Stimulated activated naive CD4-positive, alpha-beta T cell treated with Interleukin-2 at 50 U/mL for 16 hours (primary cell): ENCODE data around the gene NR4A3.
A peak's percentile ranks its signal among the peaks of the same experiment; 100 is the strongest.

Experiments used
- DNase-seq: peaks from one replicate; lab custom pipeline; 2025; lab: John Stamatoyannopoulos, UW

NR4A3 gene

DNA sequence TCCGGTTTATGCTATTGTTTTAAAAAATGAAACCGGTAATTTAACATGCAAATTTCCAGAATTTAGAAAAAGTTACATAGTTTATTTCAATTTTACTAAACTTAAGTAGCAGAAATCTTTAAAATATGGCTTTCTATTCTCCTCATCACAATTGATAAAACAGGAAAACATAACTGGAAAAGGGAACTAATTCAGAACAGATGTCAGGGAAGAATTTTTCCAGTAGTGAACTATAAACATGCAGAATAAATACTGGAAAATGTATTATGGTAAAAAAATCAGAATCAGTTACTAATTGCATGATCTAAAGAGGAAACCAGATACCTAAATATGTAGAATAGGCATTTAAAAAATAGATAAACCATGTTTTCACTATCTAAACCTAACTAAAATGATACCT, 7.3 kb upstream of the NR4A3 start:
- DNase-seq = no peak

DNA sequence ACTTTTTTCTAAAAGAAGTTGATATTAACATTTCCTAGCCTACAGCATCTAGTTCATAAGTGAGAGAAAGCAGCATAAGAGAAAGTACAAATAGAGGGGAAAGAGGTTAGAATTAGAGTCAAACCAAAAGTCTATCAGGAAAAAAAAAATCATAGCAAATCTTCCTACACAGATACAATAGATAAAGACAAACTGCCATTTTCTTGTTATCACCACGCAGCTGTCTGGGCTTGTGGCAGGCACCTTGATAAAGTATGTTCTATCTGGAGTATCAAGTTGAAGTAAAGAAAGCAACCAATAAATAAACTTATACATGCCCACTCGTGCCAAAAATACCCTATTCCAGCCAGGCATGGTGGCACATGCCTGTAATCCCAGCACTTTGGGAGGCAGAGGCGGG, 5.3 kb upstream of the NR4A3 start:
- DNase-seq = no peak

DNA sequence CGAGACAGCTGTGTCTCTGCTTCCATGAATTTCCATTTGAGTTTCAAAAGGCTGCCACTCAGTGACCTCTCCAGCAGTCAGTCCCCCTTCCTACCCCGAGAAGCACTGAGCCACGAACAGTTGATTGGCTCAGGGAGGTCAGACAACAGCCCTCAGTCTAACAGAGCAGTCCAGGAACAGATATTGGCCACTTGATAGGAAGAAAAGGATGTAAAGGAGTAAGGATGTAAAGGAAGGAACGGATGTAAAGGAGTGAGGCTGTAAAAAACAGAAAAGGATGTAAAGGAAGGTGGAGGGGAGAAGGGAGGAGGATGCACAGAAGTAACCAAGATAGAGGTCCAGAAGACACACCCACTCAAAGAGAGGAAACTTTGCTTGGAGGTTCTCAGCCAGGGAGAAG, 3.2 kb upstream of the NR4A3 start:
- no peak for DNase-seq

DNA sequence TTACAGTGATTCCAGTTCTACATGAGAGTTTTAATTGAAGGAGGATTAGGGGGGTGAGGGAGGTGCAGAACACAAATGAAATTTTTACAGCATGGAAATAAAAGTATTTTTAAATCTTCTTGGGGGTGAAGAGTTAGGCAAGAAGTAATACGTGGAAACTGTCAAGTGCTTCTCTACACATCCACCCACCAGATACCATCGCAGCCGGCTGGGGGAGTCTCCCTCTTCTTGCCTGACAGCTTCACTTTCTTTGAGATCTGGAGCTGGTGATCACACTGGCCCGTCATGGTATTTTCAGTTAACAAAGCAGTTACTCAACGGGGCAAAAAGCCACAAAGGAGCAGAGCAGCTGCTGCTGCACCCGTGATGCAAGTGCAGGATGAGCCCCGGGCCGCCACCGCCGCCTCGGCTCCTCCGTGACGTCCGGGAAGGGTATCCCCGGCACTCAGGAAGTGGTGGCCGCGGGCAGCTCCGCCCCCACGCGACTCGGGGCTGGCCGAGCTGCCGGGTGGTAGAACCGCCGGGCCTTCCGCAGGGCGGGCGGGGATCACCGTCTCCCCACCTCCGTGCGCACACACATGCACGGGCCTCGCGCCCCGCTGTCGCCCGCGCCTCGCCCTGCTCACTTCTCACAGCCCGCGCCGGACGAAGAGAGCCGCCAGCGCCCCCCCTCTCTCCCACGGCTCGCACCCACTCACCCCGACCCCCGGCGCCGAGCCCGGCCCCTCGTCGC, 2.4 kb upstream of the NR4A3 start:
- DNase-seq = peak; percentile 91

DNA sequence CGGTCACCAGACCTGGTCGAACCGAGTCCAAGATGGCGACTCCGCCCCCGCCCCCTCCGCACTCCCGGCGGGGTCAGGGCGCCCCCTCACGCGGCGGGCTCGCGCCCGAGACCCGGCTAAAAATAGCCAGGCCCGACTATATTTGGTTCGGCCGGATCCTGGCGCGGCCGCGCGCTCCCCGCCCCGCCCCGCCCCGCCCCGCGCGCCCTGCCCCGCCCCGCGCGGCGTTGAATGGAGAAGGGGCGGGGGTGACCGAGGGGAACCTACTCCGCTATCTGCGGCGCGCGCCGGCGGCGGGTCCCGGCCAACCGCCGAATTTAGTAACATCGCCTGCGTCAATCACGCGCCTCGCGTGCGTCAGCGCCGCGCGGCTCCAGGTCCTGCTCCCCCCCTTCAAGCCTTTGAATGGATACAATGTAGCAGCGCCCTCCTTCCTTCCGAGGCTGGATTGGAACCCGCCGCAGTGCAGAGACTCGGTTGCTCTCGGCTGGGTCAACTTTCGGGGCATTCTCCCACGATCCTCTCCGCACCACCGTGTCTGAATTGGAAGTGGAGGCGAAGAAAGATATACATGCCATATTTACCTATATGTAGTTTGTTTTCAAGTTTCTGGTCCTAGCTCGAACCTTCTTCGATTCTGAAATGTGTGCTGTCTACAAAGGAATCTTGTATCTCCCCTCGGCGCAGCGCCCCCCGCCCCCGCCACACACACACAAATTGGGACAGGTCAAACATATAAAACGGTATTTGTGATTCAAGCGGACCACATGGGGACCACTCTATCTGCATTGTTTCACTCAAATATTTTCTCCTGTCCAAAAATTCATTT, 1.6 kb upstream of the NR4A3 start:
- peak; percentile 90 for DNase-seq

DNA sequence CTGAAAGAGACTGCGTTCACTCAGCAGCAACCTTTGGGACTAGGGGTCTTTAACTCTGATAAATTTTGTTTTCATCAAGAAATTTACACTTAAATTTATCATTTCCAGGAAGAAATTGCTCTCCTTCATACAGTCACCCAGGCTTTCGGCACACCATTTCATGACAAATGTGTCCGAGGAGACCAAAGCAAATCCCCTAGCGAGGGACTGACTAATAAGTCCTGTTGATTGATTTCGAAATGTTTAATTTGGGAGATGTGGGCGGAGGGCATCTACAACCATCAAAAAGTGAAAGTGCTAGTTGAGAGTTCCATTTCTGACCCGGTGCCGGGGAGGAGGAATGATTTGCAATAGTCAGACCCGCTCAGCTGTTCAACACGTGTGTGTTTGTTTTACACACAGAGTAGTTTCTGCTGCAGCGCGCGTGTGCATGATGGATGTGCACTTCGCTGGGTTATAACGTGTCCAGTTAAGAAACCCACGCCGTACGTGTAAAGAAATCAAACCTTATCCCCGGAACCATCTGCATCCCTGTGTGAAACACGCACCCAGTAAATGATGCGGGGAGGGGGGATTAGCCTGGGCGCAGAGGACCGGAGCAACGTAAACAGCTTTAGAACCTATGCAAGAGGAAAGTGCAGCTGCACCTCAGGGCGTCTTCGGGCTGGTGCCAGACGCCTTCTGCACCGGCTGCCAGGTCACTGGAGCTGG, 845 bp upstream of the NR4A3 start:
- DNase-seq = peak; percentile 43

DNA sequence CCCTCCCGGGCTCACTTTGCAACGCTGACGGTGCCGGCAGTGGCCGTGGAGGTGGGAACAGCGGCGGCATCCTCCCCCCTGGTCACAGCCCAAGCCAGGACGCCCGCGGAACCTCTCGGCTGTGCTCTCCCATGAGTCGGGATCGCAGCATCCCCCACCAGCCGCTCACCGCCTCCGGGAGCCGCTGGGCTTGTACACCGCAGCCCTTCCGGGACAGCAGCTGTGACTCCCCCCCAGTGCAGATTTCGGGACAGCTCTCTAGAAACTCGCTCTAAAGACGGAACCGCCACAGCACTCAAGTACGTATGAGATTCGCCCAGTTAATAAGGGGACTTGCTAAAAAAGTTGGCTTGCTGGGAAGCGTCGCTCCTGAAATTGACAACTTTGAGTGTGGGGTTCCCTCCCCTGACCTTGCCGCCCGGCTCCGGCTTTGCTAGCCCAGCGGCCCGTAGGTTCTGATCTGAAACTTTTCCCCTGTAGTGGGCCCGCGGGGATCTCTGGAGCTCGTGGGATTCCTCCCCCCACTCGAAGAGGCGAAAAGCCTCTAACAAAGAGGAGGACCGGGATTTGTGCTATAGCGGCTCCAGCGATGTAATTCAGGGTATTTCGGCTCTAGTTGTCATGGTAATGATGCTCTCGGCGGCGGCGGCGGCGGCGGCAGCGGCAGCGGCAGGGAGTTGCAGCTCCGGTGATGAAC, 572 bp downstream of the NR4A3 start:
- DNase-seq = peak; percentile 46

DNA sequence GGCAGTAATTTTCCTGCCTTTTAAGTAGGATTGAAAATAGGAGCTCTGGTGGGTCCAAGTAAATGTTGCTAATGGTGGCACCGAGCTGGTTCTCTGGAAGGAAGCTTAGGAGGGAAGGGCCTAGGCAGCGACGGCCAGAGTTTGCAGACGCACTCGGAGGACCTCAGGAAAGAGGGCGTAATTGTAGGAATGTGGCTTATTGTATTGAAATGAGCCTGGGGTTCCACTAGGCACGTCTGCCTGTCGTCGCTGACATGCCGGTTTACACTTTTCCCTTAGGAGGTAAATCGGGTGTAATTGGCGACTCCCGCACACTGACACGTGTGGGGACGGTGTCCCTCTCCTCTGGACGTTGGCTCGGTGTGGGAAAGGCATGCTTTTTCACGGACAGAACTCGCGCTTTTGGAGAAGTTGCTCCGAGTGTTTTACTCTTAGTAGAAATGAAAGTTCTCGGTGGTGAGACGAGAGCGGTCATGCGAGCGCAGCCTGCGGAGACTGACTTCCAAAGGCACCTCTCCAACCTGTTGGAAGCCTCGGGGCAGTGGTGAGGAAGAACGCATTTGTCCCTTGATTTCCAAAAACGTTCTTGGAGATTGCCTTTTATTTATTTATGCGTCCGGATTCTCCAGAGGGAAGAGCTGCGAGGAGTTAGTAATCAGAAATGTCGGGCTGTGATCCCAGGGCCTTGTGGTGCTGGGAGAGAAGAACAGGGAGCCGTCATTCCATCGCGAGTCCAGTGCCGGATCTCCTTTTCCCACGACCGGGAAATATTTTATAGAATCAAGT, 1.3 kb downstream of the NR4A3 start:
- no peak for DNase-seq

DNA sequence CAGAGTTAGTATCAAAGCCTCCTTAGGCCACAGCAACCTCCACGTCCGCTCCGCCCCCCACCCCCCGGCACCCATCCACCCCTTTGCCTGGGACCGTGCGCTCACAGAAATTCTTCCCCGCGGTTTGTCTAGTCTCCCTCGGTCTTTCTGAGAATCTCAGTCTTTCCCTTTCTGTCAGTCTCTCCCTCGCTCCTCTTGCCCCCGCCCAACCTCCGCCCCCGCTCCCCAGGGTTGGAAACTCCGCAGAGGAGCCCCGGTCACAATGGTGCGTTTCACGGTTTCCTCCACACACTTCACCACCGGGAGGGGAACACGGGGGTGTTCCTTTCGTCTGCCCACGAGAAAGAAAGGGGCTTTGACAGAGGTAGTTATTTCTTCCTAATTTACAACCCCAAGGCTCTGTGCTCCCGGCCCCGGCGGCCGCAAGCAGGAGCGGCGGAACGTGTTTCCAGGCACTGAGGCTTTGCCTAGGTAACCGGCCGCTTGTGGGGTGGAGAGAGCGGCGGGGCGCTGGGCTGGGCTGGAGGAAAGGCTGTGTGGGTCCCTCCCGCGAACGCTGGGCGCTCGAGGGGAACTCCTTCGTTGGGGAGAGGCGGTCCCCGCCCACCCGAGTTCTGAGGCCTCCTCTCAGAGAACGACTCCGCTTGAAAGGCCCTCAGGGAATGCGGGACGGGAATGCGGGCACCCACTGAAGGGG, 2.1 kb downstream of the NR4A3 start:
- peak; percentile 85 for DNase-seq

DNA sequence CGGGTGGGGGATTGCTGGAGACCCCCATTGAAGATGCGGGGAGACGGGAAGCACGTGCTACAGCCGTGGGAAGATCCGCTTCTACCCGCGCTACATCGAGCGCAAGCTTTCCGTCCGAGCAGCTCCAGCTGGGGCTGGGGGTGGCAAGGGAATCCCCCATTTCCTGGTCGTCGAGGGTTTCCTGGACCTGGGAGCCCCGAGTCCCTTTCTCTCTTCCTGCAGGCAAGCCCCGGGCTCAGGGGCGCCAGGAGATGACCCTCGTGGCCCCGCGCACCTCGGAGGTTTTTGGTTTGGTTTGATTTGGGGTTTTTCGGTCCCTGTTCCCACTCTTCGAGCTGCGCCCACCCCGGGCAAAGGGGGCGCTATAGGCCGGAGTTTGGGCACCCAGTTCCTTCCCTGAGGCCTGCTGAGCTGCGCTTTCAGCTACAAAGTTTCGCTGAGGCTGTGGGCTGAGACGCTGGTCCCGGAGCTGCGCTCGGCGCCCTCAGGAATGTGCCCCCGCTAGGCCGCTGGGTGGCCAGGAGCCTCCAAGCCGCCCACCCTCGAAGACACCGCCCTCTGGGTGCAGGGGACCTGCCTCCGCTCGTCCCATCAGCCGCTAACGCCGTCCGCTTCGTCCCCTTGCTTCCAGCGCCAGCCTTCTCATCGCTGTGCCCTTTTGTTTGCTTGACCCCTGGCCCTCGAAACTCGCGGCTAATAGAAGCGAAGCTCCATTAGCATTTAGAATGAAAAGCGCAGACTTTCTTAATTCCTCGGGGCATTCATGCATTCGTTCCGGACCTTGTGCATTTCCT, 2.9 kb downstream of the NR4A3 start:
- peak; percentile 58 for DNase-seq

DNA sequence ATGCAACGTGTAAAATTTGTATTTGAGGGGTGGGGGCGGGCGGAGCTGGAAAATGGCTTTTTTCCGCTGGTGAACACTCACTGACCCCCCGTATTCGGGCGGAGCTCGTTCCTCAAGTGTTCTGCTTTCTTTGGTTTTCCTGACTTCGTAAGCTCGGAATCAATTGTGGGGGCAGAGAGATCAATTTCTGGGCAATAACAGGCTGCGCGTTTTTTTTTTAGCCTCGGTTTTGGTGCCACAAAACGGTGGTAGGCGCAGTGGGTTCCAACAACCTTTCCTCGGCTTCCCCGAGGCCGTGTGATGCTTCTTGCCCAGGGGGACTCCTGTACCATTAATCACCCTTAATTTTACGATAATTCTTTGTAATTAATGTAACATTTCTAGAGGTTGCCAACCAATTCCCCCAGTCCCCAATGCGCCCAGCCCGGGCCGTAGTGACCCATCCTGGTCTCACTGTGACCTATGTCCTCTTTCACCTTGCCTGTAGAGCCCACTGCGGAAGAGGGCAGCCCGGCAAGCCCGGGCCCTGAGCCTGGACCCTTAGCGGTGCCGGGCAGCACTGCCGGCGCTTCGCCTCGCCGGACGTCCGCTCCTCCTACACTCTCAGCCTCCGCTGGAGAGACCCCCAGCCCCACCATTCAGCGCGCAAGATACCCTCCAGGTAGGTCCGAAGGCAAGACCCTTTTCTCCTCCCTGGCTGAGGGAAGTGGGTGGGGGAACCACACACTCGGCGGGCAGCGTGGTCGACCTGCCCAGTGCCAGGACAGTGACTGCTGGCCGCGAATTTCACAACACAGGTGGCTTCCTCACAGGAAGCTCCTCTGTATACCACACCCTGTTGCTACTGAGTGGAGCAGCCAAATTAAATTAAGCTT, 3.7 kb downstream of the NR4A3 start:
- DNase-seq = no peak

DNA sequence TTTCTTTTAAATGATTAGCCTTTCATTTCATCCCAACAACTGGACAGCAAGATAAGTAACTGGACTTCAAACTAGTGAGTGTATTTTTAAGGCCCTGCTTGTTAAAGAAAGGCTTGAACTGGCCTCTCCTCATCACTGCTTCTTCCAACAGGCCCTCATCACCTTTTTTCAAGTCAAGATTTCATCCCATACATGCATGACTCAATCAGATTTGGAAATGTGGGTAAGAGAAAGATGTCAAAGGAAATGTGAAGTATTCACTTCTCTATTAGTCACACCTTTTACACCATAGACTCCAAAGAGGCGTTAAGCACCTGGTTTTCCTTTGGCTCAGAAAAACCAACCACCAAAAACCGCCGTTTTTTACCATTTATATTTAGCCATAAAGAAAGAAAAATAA, 4.9 kb downstream of the NR4A3 start:
- DNase-seq = no peak

DNA sequence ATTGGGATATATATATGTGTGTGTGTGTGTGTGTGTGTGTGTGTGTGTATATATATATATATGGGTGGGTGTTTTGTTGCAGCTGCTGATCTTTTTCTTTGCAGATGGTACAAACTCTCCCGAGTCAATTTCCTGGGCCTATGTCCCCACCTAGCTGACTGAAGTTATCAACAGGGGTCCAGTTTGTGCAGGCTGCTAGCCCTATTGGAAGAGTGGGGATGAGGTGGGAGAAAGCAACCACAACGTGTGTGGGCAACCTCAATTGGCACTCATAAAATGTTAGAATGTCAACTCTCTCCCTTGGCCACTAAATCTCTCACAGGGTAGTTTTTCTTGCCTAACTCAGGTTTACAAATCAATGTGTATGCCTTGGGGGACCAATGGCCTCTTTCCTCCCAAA, 5.6 kb downstream of the NR4A3 start:
- DNase-seq = no peak

DNA sequence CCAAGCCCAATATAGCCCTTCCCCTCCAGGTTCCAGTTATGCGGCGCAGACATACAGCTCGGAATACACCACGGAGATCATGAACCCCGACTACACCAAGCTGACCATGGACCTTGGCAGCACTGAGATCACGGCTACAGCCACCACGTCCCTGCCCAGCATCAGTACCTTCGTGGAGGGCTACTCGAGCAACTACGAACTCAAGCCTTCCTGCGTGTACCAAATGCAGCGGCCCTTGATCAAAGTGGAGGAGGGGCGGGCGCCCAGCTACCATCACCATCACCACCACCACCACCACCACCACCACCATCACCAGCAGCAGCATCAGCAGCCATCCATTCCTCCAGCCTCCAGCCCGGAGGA, 6.3 kb downstream of the NR4A3 start:
- no peak for DNase-seq

DNA sequence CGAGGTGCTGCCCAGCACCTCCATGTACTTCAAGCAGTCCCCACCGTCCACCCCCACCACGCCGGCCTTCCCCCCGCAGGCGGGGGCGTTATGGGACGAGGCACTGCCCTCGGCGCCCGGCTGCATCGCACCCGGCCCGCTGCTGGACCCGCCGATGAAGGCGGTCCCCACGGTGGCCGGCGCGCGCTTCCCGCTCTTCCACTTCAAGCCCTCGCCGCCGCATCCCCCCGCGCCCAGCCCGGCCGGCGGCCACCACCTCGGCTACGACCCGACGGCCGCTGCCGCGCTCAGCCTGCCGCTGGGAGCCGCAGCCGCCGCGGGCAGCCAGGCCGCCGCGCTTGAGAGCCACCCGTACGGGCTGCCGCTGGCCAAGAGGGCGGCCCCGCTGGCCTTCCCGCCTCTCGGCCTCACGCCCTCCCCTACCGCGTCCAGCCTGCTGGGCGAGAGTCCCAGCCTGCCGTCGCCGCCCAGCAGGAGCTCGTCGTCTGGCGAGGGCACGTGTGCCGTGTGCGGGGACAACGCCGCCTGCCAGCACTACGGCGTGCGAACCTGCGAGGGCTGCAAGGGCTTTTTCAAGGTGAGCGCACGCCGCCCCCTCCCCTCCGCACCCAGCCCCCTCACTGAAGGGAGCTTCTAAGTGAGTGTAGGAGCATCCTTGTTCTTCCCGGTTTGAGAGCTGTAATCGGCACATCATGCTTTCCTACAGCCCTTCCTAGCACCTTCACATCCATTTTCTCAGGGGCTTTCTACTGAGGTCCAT, 6.9 kb downstream of the NR4A3 start:
- DNase-seq = no peak

DNA sequence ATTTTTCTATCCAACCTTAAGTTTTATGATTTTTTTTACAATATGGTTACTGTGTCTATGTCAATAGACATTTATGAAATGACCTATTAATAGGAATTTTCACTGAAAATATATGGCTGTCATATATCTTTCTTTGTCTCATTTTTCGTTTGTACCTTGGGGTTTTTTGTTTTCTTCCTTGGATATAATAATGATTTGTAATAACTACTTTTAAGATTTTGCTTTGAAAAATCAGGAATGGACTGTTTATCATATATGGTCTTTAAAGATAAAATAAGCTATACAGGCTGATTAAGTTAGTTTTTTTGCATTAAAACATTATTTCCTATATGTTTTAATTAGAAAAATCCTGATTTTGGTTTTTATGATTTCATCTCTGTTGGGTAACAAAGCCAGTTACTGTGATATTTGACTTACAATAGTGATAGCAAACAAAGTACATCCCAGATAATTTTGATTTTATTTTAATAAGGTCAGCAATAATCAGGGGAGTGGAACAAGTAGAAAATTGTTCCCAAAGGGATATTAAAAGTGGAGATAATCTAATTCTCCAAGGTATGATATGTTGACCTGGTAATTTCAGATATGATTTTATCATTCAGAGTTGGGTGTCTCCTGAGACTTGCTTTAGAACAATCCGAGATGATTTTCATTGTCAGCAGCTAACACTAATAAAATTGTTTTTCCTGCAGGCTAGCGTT, 10.3 kb downstream of the NR4A3 start:
- no peak for DNase-seq

DNA sequence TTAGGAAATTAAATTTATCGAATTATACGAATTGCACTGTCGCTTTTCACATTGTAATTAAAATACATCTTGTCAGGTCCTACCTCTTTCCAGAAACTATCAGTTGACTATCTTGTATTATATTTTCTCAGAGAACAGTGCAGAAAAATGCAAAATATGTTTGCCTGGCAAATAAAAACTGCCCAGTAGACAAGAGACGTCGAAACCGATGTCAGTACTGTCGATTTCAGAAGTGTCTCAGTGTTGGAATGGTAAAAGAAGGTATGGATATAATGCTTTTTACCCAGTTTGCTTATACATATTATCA, 10.8 kb downstream of the NR4A3 start:
- DNase-seq = no peak

DNA sequence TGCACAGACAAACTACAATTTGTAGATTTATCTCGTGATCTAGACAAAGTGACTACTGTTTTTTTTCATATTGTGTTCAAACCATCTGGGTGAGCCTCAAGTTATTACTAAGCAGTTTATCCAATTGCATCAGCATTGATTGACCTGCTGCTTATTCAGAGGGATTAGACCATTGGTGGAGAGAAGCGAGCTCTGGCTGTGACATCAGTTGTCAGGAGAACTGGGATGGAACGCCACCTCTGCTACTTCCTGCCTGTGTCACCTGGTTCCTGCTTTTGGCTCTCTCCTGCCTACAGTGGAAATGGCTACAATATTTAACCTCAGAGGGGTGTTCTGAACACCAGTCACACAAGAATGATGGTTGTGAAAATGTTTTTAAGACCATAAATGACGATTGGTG, 12.1 kb downstream of the NR4A3 start:
- DNase-seq = no peak
